BE2C (cell line): Measurements from ENCODE around the gene SLC39A11.
"Not testable (repeated sequence)": the region's sequence is repeated elsewhere in the genome, so short reads cannot be mapped to it uniquely, and the experiment has no call there.

Source experiments
- DNase-seq: peaks from one replicate; pipeline ENCODE4 v3.0.0-alpha.2; 2020
- H3K27me3 ChIP-seq: fragments of 250-450 bp; sonication (Bioruptor Pico); 2 replicates; pipeline ENCODE4 v1.5.1; 2020; ENCODE audit warnings: mild to moderate bottlenecking
- H3K36me3 ChIP-seq: fragments of 250-450 bp; sonication (Bioruptor Pico); 2 replicates; pipeline ENCODE4 v1.5.1; 2020; ENCODE audit warnings: mild to moderate bottlenecking
- H3K4me1 ChIP-seq: fragments of 250-450 bp; sonication (Bioruptor Pico); 2 replicates; pipeline ENCODE4 v1.5.1; 2020
- H3K4me3 ChIP-seq: 2 replicates; pipeline ENCODE4 v1.5.1; 2011; ENCODE audit warnings: low read depth, low read length
- H3K9me3 ChIP-seq: fragments of 250-450 bp; sonication (Bioruptor Pico); 2 replicates; pipeline ENCODE4 v1.5.1; 2020
- TF ChIP-seq, protein P1 (sequence below): IDR thresholded peaks from 2 replicates; pipeline ENCODE4 v1.5.1; 2012; ENCODE audit warnings: mild to moderate bottlenecking, low read depth, low read length

Gene SLC39A11

DNA sequence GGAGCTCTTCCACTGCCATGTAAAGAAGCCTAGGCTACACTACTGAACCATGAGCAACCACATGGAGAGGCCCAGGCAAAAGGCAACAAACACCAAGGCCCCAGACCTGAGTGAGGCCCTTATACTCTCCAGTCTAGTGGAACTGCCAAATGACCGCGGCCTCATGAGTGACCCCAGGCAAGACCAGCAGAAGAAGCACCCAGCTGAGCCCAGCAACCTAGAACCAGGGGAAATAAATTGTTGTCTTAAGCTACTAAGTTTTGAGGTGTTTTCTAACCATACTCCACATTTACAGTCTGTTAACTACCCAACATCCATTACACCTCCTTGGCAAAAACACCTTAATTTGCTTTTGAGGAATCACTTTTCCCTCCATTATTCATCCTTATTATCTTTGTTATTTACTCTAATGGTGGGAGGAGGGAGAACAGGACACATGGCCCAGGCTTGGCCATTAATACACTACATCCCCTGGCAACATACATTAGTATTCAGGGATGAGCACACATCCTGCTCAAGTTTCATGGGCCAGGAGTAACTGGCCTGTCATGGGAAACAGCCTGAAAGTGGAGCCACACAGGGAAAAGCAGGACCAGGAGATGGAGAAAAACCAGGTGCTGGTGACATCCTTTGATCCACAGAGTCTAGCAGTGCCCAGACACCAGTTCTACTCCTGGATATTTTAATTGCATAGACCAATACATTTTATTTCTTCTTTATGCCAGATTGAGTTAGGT lies 26.2 kb downstream of the SLC39A11 start:
- DNase-seq: no peak
- TF ChIP-seq, protein P1, sequence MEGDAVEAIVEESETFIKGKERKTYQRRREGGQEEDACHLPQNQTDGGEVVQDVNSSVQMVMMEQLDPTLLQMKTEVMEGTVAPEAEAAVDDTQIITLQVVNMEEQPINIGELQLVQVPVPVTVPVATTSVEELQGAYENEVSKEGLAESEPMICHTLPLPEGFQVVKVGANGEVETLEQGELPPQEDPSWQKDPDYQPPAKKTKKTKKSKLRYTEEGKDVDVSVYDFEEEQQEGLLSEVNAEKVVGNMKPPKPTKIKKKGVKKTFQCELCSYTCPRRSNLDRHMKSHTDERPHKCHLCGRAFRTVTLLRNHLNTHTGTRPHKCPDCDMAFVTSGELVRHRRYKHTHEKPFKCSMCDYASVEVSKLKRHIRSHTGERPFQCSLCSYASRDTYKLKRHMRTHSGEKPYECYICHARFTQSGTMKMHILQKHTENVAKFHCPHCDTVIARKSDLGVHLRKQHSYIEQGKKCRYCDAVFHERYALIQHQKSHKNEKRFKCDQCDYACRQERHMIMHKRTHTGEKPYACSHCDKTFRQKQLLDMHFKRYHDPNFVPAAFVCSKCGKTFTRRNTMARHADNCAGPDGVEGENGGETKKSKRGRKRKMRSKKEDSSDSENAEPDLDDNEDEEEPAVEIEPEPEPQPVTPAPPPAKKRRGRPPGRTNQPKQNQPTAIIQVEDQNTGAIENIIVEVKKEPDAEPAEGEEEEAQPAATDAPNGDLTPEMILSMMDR: no peak
- peaks cover 4% of the 10 kb centered on the region for H3K36me3 ChIP-seq
- no peaks in the 10 kb centered on the region for H3K27me3 ChIP-seq
- H3K4me1 ChIP-seq: peaks cover 32% of the 10 kb centered on the region
- H3K9me3 ChIP-seq: no peaks in the 10 kb centered on the region; the same call in 1 of the 2 replicates
- no peak overlapping the region for H3K4me3 ChIP-seq

DNA sequence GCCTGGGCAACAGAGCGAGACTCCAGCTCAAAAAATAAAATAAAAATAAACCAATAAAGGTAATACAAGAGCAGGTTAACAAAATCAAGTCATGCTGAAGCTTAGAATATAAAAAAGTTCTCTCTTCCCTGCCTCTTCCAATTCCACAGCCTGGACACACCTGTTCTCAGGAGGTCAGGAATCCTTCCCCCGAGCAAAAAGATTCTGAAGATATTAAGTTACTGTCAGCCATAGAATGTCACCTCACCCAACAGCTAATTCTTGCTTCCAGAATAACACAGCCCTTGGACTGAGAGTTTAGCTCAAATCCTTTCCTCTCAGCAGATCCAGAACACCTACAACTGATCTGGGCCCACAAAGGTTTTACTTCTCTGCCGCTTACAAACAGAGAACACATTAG lies 27.1 kb downstream of the SLC39A11 start:
- peaks cover 29% of the 10 kb centered on the region for H3K4me1 ChIP-seq
- no peaks in the 10 kb centered on the region for H3K36me3 ChIP-seq
- no peak overlapping the region for H3K4me3 ChIP-seq
- TF ChIP-seq, protein P1: no peak
- H3K9me3 ChIP-seq: no peaks in the 10 kb centered on the region
- DNase-seq: no peak
- H3K27me3 ChIP-seq: no peaks in the 10 kb centered on the region

DNA sequence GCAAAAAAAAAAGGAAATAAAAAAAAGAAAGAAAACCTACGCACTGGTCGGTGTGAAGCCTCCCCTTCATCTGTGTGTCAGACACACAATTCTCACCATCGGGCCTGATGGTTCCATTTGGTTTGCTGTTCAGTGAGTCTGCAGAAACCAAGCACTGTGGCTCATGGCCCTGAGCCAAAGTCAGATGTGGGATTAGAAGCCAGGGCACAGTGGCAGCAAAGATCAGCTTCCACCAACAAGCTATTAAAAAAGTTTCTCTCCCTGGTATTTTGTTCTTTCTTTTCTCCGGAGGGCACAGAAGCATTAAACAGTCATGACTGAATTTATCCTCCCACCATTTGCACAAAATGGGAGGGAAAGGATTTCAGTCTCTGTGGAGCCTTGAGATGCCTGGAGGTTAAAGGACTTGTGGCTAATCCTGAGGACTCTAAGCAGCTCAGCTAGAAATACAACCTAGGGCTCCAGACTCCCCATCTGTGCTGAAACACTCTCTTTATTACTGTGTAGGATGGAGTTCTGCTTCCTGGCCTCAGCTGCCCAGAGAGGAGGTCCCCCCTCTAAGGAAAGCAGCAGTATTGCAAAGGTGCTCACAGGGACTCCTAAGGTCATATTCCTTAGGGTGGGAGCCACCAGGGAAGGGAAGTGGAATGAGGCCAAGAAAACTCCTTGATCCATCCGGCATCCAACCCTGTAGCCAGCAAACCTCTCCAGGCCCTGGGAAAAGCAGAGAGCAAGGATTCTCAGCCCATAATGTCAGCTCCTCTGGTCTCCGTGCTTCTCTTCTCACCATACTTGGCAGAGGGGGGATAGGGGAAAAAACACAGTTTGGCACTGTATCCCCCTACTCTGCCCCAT lies 28.2 kb downstream of the SLC39A11 start:
- H3K36me3 ChIP-seq: no peaks in the 10 kb centered on the region
- H3K4me3 ChIP-seq: no peak overlapping the region
- H3K9me3 ChIP-seq: no peaks in the 10 kb centered on the region
- peak; percentile 65 for DNase-seq
- peaks cover 21% of the 10 kb centered on the region for H3K4me1 ChIP-seq
- no peaks in the 10 kb centered on the region for H3K27me3 ChIP-seq
- TF ChIP-seq, protein P1: no peak

DNA sequence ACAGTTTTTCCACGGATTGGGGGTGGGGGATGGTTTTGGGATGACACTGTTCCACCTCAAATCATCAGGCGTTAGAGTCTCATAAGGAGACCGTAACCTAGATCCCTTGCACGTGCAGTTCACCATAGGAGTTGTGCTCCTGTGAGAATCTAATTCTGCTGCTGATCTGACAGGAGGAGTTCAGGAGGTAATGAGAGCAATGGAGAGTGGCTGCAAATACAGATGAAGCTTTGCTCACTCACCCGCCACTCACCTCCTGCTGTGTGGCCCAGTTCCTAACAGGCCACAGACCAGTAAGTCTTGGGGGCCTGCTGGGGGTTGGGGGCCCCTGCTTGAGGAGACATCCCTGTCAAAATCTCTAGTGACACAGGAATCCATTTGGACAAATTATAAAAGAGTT lies 29.8 kb downstream of the SLC39A11 start:
- peaks cover 15% of the 10 kb centered on the region for H3K4me1 ChIP-seq
- DNase-seq: no peak
- H3K9me3 ChIP-seq: no peaks in the 10 kb centered on the region
- H3K27me3 ChIP-seq: no peaks in the 10 kb centered on the region
- TF ChIP-seq, protein P1: no peak
- H3K36me3 ChIP-seq: no peaks in the 10 kb centered on the region
- no peak overlapping the region for H3K4me3 ChIP-seq

DNA sequence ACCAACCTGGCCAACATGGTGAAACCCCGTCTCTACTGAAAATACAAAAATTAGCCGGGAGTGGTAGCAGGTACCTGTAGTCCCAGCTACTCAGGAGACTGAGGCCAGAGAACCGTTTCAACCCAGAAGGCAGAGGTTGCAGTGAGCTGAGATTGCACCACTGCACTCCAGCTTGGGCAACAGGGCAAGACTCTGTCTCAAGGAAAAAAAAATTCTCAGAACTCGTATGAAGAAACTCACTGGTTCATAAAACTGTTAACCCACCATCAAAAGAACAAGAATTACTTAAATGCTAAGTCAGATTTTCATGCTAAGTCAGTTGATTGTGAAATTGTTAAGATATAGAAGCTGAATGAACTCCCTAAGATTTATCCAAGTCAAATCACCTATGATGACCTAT lies 31.3 kb downstream of the SLC39A11 start:
- Histone ChIP-seq H3K4me3 (no peak overlapping the region), H3K27me3 (no peaks in the 10 kb centered on the region), H3K4me1 (peaks cover 15% of the 10 kb centered on the region), H3K36me3 (no peaks in the 10 kb centered on the region), H3K9me3 (no peaks in the 10 kb centered on the region)
- TF ChIP-seq, protein P1: no peak
- DNase-seq: no peak

DNA sequence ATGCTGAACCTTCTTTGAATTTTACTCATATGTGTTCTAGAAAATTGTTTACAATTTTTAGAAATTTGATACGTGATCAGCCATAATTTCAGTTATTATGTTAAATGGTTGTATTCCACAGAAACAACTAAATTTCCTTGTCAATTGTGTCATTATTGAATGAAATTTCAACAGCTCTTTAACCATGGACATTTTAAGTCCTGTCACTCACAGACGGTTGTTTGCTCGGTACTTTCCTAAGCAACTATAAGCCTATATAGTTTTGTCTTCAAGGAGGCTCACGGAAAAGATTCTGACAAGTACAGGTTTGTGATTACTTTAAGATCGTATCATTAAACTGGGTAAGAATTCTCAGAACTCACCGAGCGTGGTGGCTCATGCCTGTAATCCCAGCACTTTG lies 31.8 kb downstream of the SLC39A11 start:
- no peaks in the 10 kb centered on the region for H3K27me3 ChIP-seq
- TF ChIP-seq, protein P1: no peak

DNA sequence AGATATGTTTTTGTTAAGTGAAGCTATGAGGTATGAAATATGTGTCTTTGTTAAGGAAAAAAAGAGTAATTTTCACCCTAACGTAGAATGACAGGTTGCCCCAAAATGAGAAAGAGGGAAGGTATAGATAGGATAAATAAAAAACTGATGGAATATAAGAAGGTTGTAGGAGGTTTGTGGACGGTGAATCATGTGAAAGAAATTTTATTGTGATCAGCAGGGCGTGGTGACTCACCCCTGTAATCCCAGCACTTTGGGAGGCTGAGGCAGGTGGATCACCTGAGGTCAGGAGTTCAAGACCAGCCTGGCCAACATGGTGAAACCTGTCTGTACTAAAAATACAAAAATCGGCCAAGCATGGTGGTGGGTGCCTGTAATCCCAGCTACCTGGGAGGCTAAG lies 32.8 kb downstream of the SLC39A11 start:
- not testable (repeated sequence) for H3K9me3 ChIP-seq, DNase-seq, H3K36me3 ChIP-seq, H3K4me3 ChIP-seq, H3K27me3 ChIP-seq
- peaks cover 15% of the 10 kb centered on the region for H3K4me1 ChIP-seq

More for the DNA sequence above, 31.8 kb downstream of the SLC39A11 start:
- H3K4me3 ChIP-seq: no peak overlapping the region
- no peaks in the 10 kb centered on the region for H3K36me3 ChIP-seq
- no peak for DNase-seq
- no peaks in the 10 kb centered on the region for H3K9me3 ChIP-seq
- peaks cover 15% of the 10 kb centered on the region for H3K4me1 ChIP-seq
